ENCODE results near the gene STK32B. TPM values are rescaled to one million over a fixed set of nuclear protein-coding genes. Genes with fewer than 3 reads are reported as not detected.

Gene STK32B
- polyA plus RNA-seq, 1 of the 3 experiments (the other 2 are of a cell fraction) = 0.20 TPM

- no peak for DNase-seq
- TF ChIP-seq POLR2AphosphoS5 (IDR thresholded peaks at IDR 0.05; ENCODE audit: low read depth, low read length) (no peak), NRF1 (IDR thresholded peaks at IDR 0.05; ENCODE audit: low read depth, low read length) (no peak), GATA2 (CRISPR knock-in tag; IDR thresholded peaks at IDR 0.05) (no peak), FOXJ3 (CRISPR knock-in tag; IDR thresholded peaks at IDR 0.05) (no peak), FOXM1 (IDR thresholded peaks at IDR 0.05; ENCODE audit: low read depth) (no peak), SIN3A (IDR thresholded peaks at IDR 0.05; ENCODE audit: borderline replicate concordance, low read depth, low read length) (no peak), ELF1 (IDR thresholded peaks at IDR 0.05) (no peak), TAF1 (IDR thresholded peaks at IDR 0.05; ENCODE audit: borderline replicate concordance, low read depth, low read length) (no peak), SMC3 (IDR thresholded peaks at IDR 0.05; ENCODE audit: low read depth, low read length) (no peak), TCF12 (IDR thresholded peaks at IDR 0.05) (no peak)
- TF ChIP-seq, protein P1, sequence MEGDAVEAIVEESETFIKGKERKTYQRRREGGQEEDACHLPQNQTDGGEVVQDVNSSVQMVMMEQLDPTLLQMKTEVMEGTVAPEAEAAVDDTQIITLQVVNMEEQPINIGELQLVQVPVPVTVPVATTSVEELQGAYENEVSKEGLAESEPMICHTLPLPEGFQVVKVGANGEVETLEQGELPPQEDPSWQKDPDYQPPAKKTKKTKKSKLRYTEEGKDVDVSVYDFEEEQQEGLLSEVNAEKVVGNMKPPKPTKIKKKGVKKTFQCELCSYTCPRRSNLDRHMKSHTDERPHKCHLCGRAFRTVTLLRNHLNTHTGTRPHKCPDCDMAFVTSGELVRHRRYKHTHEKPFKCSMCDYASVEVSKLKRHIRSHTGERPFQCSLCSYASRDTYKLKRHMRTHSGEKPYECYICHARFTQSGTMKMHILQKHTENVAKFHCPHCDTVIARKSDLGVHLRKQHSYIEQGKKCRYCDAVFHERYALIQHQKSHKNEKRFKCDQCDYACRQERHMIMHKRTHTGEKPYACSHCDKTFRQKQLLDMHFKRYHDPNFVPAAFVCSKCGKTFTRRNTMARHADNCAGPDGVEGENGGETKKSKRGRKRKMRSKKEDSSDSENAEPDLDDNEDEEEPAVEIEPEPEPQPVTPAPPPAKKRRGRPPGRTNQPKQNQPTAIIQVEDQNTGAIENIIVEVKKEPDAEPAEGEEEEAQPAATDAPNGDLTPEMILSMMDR (IDR thresholded peaks at IDR 0.05) = no peak
- TF ChIP-seq, protein P2, sequence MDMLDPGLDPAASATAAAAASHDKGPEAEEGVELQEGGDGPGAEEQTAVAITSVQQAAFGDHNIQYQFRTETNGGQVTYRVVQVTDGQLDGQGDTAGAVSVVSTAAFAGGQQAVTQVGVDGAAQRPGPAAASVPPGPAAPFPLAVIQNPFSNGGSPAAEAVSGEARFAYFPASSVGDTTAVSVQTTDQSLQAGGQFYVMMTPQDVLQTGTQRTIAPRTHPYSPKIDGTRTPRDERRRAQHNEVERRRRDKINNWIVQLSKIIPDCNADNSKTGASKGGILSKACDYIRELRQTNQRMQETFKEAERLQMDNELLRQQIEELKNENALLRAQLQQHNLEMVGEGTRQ (IDR thresholded peaks at IDR 0.05; ENCODE audit: borderline replicate concordance, low read depth, low read length) = no peak
- TF ChIP-seq, protein P3, sequence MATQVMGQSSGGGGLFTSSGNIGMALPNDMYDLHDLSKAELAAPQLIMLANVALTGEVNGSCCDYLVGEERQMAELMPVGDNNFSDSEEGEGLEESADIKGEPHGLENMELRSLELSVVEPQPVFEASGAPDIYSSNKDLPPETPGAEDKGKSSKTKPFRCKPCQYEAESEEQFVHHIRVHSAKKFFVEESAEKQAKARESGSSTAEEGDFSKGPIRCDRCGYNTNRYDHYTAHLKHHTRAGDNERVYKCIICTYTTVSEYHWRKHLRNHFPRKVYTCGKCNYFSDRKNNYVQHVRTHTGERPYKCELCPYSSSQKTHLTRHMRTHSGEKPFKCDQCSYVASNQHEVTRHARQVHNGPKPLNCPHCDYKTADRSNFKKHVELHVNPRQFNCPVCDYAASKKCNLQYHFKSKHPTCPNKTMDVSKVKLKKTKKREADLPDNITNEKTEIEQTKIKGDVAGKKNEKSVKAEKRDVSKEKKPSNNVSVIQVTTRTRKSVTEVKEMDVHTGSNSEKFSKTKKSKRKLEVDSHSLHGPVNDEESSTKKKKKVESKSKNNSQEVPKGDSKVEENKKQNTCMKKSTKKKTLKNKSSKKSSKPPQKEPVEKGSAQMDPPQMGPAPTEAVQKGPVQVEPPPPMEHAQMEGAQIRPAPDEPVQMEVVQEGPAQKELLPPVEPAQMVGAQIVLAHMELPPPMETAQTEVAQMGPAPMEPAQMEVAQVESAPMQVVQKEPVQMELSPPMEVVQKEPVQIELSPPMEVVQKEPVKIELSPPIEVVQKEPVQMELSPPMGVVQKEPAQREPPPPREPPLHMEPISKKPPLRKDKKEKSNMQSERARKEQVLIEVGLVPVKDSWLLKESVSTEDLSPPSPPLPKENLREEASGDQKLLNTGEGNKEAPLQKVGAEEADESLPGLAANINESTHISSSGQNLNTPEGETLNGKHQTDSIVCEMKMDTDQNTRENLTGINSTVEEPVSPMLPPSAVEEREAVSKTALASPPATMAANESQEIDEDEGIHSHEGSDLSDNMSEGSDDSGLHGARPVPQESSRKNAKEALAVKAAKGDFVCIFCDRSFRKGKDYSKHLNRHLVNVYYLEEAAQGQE (IDR thresholded peaks at IDR 0.05; ENCODE audit: low read depth, low read length) = no peak
- Histone ChIP-seq H3K27ac (ENCODE audit: low read depth in 2 of 2, low read length in 1 of 2) (no peak overlapping the region), H3K4me3 (ENCODE audit: low read depth in 2 of 2, low read length in 1 of 2) (no peak overlapping the region), H3K4me1 (ENCODE audit: control insufficient read depth in 1 of 2, insufficient read depth in 2 of 2, low read depth in 1 of 2, low read length in 1 of 2) (no peaks in the 10 kb centered on the region), H3K4me2 (no peak overlapping the region), H3K36me3 (replicated peaks in 1 of 2; ENCODE audit: control insufficient read depth in 1 of 2, insufficient read depth in 2 of 2, low read length in 1 of 2) (no peaks in the 10 kb centered on the region), H3K79me2 (ENCODE audit: insufficient read depth) (no peaks in the 10 kb centered on the region), H3K9me3 (no peaks in the 10 kb centered on the region), H2AFZ (ENCODE audit: low read depth) (no peak overlapping the region), H3K9ac (no peak overlapping the region), H3K9me2 (no peaks in the 10 kb centered on the region), H4K20me1 (ENCODE audit: insufficient read depth) (no peaks in the 10 kb centered on the region), H3K27me3 (ENCODE audit: insufficient read depth) (peaks cover 13% of the 10 kb centered on the region; the same call in 1 of the 2 replicates), H3F3A (replicated peaks; ENCODE audit: insufficient read depth) (no peaks in the 10 kb centered on the region)
- CTCF ChIA-PET = interaction anchor here (1.3 kb wide), 1 partner anchor 12 kb away, joined by 5 read pairs; no protein-coding TSS in a partner anchor
- 50% methylated on average over 8 of the region's 8 CpGs for WGBS (ENCODE audit: low lambda C conversion rate)
- POLR2A ChIA-PET = no interaction called here
Measured at GRCh38 chr4:5029447-5029846, 21.8 kb upstream of the STK32B start.

Measured in SK-N-SH (cell line).